Activated T-cell treated with anti-CD3 and anti-CD28 coated beads for 4 hours (primary cell): ENCODE data around the gene UBA52.
"Not testable (repeated sequence)": the region's sequence is repeated elsewhere in the genome, so short reads cannot be mapped to it uniquely, and the experiment has no call there.

ENCODE experiments used
- DNase-seq: peaks from one replicate; pipeline ENCODE4 v3.0.0-alpha.2; 2020

UBA52 gene

DNA sequence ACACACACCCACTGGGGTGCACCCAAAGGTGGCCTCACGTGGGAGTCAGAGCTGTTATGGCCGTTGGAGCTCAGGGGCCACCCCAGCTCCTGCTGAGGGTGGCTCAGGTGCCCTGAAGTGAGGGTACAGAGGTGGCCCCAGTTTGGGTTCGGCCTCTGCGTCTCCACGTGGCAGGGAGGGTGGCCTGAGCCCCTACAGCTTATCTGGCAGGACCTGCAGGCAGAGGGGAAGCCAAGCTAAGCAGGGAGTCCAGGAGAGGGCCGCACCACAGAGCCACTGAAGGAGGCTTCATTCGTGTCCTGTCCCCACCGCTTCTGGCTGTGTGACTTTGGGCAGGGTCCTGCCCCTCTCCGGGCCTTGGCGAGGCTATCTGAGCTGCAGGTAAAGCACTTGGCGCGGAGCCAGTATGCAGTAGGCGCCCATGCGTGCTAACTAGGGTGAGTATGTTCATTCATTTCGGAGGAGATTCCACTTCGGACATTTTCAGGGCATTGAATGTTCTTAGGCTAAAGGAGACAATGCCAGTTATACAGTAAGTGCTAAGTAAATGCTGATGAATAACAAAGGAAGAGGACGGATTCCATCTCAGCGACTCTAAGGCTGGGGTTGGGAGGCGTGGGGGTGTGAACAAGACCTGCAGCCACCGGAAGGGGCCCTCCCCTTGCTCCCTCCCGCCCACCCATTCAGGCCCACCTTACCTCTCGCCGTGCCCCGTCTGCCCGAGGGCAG, 21.9 kb downstream of the UBA52 start:
- DNase-seq = no peak

DNA sequence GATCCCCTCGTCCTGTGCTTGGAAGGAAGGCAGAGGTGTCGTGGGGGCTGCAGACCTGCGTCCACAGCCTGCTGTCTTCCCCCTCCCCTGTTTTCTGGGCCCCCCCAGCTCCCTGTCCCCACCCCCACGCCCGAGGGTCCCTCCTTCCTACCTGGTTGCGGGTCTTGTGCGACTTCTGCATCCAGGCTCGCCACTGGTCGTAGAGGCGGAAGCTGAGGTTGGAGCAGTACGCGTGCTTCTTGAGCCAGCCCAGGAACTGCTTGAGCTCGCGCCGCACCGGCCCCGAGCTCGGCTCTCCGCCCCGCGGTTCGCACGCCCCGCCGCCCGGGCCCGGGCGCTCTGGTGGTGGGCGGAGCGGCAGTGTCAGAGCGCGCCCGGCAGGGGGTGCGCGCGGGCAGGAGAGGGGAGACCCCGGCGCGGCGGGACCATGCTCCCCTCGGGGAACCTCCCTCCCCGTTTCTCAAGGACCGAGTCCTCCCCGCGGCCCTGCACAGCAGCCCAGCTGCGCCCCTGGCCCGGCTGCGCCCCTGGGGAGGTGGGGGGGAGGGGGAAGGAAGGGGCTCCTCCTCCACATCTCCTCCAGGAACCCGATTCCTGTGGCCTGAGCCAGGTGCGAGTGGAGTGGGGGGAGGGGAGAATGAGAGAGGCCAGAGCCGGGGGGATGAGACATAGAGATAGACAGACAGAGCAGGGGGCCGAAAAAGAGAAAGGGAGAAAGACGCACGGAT, 22.6 kb downstream of the UBA52 start:
- DNase-seq = peak; percentile 68

DNA sequence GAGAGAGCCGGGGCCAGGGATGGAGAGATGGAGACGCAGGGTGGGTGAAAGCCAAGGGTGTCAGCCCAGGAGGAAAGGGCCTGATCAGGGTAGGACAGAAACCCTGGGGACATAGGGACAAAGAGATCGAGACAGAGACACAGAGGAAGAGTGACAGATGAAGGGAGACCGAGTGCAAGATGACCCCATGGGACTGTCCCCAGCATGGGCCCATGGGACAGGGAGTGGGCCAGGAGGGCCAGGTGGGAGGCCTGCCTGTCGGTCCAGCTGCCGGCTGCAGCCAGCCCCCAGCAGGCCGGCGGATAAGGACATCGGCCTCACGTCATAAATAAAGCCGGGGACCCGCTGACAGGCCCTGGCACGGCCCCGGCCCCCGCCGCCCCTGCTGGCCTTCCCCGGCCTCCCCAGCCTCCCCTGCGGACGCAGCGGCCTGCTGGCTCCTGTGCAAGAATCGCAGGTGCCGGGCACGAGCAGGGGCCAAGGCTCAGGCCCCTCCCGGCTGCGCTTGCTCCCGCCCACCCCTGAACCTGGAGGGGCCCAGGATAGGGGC, 23.2 kb downstream of the UBA52 start:
- DNase-seq = no peak

DNA sequence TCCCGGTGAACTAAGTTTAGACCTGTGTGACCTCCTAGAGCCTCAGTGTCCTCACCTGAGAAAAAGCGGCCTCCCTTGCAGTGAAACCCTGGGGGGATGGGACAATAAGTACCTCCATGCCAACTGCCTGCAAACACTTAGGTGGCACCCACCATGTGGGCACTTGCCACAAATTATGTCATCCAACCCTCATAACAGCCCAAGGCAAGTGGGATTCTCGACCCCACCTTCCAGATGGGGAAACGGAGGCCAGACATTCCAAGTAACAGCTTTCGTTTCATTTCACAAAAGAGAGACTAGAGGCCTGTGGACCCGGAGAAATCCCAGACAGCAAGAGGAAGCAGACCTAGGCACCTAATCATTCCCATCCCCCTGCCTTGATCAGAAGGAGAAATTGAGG, 23.8 kb downstream of the UBA52 start:
- no peak for DNase-seq

DNA sequence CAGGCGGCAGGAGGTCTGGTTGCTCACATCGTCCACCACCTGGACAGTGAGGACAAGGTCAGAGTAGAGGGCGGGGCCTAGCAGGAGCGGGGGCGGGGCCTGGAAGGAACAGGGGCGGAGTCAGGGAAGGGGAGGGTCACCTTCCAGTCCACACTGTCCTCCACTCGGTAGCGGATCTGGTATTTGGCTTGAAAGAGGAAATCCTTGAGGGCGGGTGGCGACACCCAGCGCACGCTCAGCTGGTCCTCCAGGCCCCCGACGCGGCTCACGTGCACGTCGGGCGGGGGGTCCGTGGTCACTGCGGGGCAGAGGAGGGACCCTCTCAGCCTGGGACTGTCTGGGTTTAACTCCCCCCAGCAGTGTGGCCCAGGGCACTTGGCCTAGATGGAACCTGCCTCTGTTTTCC, 25.1 kb downstream of the UBA52 start:
- no peak for DNase-seq

DNA sequence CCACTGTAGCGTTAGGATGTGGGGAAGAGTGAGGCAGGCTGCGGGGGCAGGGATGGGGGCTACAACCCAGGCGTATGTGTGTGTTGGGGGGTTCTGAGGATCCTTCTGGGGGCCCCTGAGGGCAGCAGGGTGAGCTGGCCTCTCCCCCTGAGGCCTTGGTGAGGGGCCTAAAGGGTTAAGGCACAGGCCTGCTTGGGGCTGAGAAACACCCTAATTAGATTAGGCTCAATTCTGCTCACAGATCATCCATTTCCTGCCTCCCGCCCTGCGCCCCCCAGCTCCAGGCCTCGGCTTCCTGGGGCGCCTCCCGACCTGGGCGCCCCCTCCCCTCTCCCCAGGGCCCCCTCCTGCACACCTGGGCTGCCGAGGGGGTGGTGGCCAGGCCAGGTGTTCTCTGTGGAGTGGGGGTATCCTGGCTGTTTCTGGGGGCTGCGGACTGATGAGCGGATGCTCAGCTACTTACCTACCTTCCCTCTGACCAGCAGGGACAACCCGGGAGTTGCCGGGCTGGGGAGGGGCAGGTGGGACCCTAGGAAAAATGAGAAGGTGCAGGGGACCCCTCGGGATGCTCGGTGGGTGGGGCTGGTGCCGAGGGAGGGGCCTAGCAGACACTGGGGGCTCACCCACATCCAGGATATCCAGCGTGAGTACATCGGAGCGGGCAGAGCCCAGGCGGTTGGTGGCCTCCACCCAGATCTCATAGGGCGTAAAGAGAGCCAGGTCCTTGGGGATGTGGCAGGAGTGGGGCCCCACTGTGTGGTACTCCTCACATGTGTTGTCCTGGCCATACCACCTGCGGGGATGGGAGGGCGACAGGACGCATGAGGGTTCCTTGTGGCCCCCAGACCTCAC, 26.4 kb downstream of the UBA52 start:
- DNase-seq = no peak

DNA sequence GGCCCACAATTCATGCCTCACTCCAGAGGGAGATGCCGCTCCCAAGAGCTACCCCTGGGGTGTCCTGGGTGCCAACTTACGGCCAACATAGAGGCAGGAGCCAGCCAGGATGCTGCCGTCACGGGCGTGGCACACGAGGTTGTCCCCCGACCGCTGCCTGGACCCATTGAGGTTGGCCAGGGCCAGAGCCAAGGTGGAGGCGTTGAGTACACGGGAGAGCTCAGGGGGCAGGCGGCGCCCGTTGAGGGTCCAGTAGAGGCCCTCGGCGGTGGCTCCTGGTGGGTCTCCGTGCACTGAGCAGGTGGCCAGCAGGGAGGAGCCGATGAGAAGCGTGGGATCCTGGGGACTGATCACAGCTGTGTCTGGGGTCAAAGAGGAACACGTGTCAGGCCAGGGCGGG, 27.8 kb downstream of the UBA52 start:
- DNase-seq = no peak

DNA sequence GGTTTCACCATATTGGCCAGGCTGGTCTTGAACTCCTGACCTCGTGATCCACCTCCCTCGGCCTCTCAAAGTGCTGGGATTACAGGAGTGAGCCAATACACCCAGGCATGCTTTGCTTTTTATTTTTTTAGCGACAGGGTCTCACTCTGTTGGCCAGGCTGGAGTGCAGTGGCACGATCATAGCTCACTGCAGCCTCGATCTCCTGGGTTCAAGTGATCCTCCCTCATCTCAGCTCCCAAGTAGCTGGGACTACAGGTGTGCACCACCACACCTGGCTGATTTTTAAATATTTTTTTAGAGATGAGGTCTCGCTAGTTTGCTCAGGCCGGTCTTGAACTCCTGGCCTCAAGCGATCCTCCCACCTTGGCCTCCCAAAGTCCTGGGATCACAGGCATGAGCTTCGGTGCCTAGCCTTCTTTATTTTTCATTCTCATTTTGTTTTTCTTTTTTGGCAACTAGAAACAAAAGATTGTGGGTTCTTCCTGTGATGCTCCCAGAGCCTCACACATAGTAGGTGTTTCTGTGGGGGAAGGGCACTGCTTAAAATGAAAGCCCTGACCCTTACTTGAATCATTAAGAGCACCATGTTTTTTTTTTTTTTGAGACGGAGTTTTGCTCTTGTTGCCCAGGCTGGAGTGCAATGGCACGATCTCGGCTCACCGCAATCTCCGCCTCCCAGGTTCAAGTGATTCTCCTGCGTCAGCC, 29.2 kb downstream of the UBA52 start:
- not testable (repeated sequence) for DNase-seq

DNA sequence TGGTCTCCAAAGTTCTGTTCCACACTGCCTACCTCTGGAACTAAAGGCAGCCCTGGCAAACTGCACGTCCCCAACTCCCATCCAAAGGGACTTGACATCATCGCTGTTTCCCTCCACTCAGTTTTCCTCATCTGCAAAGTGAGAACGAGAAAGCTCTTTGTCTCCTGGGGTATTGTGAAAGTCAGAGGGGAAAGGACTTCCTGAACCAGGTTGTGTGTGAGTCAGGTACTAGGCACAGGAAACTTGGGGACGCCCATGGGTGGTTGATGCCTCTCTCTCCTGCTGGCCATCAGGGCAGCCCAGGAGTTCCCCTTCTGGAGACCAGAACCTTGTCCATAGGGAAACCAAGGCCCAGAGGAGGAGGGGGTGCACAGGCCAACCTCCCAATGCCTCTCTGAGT, 30.2 kb downstream of the UBA52 start:
- no peak for DNase-seq

DNA sequence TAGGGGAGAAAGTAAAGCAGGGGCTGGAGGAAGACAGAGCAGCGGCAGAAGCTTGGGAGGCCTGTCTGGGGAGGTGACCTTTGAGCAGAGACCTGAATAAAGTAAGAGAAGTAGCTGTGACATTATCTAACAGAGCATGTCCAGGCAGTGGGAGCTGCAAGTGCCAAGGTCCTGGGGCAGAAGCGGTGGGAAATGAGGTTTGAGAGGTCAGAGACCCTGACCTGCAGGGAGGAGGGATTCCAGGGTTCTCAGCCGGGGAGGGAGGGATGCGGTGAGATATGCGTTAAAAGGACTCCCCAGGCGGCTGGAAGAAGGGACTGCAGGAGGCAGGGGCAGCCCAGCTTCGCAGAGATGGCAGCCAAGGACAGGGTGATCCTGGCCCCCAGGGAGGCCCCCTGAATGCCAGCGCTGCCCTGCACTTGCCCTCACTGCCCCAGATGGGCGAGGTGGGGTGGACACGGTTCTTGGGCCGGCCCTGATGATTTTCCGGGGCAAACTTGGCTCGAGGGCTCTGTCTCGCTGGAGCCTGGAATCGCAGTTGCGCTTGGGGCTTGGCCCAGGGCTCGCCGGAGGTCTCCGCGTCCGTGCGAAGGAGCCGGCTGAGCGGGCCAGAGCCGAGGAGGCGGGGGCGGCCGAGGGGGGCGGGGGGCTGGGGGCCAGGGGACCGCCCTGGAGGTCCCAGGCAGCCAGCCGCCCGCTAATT, 31.7 kb downstream of the UBA52 start:
- no peak for DNase-seq

DNA sequence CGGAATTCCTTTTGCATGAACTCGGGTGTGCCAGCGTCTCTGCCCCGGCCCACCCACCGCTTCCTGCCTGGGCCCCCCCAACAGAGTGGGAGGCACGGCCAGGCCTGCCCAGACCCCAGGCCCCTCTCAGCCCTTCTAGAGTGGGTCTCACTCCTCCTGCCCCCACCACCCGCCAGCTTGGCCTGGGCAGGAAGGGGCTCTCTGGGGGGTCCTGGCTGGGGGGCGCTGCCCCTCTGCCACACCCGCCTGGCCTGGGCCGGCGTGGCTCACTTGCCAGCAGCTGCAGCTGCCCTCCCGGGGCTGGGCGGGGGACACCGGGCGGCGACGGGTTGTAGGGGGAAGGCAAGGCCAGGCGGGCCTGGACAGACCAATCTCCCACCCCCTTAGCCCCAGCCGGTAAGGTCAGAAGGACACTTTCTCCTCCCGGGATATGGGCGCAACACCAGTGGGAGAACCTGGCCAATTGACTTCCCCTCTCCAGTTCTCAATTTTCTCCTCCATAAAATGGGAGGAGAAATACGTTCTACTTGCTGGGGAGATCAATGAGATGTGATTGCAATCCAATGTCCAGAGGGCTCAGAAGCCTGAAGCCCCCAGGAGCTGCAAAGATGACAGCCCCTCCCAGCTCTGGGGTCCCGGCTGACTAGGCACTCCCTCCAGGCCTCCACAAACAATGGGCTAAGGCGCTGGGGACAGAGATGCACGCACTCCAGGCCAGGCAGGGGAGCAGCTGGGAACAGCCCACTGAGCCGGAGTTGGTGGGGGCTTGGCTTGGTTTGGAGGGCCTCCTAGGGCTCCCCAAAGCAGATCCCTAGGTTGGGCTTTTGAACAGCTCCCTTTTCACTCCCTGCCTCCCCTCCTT, 32.5 kb downstream of the UBA52 start:
- DNase-seq = no peak

DNA sequence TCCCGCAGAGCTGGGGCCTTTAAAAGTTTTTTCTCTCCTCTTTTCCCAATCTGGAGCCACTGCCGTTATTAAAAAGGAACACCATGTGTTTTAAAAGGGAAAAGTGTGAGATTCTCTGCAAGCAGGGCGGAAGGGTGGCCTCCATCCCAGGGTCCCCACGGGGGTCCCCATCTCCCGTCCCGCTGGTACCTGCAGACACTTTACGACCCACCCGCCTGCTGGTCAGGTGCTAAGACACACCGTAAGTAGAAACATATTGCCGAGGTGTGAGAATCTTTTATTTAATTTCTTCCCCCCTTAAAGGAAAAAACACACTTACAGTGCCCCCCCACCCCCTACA, 33.1 kb downstream of the UBA52 start:
- DNase-seq = no peak

DNA sequence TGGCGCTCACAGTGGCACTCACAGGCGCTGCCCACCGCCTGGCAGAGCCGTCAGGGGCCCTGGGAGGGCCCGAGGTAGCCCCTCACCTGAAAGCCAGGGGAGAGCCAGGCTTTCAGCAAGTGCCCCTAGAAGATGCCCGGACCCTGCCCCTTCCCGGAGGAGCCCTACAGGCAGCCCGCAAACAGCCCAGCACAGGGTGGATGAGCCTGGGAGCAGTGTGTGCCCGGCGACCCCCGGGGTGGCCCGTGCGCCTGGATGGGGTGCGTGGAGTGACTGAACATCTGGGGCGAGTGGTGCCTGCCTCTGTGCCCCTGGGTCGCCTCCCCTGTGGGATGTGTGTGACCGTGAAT, 33.5 kb downstream of the UBA52 start:
- no peak for DNase-seq

DNA sequence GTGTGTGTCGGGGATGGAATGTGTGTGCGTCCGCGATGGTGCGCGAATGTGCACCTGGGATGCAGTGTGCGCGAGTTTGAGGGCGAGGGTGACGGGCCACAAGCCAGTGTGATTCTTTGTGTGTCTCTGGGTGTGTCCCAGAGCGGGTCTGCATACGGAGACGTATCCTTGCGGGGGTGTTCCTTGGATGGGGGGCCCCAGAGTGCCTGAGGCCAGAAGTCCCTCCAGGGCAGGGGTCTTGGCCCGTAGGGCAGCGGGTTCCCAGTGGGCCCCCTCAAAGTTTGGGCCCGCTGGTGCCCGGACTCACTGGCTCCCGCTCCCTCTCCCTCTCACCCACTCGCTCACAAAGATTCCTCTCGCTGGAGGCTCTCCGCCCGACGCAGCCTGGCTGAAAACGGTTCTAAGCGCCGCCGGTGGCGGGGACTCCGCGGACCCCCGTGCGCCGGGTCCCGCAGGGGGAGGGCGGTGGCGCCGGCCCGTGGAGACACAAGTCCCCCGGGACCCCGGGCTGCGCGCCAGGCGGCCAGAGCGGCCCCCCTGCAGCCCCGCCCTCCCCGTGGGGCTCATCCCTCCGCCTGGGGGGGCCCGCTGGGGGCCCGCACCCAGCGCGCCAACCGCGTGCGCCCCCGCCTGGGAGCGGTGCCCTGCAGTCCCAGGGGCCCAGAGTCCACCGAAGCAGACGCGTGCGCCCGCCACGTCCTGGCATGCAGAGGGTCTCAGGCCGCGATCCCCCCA, 34.1 kb downstream of the UBA52 start:
- no peak for DNase-seq

DNA sequence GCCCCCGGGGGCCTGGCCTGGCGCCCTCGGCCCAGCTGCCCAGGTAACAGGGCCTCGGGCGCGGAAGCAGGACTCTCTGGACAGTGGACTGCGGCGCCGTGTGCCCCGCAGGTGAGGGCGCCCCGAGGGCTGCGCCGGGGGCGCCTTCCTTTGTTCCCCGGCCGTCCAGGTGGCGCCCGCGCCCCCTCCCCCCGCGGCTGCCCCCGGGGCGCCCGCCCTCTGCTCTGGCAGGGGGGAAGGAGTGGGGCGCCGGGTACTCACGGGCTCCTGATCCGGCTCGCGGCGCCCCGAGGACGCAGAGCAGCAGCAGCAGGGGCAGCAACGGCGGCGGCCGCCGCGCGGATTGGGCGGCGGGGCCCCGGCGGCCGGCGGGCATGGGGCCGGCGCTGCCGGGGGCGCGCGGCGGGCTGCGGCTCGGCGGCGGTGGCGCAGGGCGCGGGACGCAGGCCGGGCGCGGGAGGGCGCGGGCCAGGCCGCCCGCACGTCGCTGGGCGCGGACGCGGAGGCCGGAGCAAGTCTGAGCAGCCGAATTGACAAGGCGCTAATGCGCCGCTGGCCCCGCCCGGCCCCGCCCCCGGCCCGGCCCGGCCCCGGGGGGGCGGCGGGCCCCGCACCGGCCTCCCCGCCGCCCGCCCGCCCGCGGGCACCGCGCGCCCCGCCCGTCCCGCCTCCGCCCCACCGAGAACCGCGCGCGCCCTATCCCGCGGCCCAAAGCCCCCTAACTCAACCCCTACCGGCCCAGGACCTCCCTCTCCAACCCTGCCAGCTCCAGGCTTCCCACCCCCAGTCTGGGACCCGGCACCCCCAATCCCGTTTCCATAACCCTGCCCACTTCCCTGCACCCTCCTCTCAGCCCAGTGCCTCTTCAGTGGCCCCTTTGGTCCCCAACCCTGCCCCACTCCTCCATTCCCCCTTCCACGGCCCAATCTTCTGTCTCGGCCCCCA, 34.9 kb downstream of the UBA52 start, which contains the start of gene CRLF1:
TSS of gene CRLF1 (minus strand) at position 519 of the 945 bp plus-strand sequence. CDS start at position 376, 143 bp downstream.
- DNase-seq = no peak

DNA sequence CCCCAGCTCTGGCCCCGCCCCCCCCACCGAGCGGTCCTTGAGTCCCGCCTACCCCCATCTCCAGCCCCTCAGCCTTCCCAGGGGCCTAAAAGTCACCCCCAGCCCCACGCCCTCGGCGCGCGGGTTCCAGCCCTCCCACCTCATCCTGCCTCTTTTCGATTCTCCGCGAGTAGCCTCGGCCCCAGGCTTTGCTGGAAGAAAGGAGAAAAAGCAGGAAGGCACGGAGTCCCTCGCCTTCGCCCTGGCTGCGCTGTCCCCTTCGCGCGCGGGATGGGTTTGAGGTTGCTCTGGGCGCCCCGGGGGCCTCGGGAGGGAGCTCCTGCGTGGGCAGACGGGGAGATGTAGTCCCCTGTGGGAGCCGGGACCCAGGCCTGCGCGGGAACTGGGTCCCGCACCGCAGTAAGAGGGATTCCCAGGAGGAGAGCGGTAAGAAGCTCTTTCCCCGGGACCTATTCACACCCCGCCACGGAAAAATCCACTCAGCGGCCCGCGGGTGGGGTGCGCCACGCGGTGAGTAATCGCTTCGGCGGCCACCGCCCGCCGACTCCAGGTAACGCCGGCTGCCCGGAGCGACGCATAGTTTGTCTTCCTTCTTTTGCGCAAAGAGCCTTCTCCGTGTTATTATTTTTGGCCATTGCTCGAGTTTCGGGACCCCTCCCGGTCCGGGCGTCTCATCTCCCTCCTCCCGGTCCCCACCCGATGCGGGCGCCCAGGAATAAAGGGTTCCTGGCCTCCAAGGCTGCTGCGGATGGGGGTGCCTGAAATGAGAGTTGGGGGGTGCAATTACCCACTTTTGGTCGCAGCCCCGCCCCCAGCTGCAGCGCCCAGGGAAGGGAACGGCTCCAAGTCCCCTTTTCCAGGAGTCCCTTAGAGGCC, 35.8 kb downstream of the UBA52 start:
- peak; percentile 42 for DNase-seq

DNA sequence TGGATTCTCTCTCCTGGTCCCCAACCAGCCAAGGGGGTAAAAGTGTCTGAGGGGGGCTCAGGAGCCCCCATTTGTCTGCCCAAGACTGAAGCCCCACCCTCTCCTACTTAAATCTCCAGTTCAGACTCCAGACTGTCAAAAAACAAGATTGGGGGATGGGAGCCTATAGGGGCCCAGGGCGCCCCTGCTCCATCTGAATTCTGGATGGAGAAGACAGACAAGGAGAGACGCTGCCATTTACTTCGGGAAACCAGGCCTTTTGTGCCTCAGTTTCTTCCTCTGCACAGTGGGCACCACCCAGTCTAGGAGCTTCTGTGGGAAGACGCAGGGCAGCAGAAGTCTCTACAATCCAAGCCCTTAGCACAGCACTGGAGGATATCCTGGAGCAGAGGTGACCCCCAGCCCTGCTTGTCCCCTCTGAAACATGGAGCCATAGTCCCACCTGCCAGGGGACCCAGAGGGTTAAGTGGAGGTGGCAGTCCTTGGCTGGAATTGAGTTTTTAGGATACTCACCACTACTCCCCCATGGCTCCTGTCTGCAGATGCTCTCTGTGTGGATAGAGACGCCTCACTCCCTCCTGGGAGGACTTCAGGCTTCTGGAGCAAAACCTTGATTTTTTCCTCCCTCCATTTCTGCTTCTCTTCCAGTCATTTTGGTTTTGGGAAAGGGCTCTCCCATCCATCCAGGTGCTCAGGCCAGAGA, 36.6 kb downstream of the UBA52 start:
- no peak for DNase-seq
